ENCODE results near the gene SMPD4.
"Not testable (repeated sequence)": the region's sequence is repeated elsewhere in the genome, so short reads cannot be mapped to it uniquely, and the experiment has no call there.

SMPD4 gene

DNA sequence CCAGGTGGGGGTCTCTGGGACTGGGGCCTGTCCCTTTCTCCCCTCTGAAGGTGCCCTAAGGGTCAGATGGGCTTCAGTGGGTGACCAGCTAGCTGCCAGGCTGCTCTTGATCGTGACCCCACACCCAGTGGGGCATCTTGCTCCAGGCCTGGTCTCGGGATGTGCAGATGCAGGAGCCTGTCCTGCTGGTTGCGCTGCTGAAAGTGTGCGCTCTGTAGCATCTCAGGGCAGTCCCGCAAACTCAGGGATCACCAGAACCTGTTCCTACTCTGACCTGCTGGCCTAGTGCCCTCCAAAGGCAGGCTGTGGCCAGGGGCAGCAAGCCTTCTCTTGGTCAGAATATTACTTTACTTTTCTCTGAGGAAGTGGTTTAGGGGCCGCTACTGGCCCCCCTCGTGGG lies 40.9 kb downstream of the SMPD4 start:
- FAIRE-seq, result not testable (repeated sequence)

DNA sequence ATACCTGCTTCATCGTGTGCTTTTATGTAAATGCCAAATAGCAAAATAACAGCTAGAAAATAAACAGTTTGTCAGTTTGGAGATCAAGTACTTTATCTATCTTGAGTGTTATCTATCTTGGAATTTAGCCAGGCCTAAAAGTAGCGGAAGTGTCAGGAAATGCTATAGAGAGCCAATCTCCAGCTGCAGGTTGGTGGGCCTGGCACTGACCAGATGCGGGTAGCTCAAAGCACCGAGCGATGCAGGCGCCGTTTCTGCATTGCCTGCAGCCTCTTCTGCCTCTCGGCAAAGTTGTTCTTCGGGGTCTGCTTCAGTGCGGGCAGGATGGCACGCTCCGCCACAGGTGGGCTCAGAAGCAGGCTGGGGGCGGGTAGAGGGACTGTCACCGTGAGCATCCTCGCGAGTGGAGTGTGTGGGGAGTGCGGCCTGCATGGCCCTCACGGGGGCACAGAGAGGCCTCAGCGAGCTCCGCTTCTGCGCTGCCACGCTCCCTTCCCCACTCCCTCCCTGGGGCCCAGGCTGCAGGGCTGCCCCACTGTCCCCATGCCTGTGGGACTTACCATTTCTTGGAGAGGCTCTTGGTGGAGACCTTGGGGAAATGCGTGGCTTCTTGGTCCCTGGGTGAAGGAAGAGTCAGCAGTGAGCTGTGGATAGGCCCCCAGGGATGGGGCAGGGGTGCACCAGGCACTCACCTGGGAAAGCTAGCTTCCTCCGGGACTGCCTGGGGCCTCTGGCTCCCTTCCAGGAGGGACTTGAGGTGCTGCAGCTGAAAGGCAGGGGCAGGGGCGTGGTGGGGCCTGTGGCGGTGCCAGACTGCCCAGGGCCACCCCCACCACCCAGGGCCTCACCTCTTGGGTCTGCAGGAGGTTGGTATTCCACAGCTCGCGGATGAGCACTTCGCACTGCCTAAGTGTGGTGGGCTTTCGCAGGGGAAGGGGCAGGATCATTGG lies 41.8 kb downstream of the SMPD4 start:
- not testable (repeated sequence) for FAIRE-seq

DNA sequence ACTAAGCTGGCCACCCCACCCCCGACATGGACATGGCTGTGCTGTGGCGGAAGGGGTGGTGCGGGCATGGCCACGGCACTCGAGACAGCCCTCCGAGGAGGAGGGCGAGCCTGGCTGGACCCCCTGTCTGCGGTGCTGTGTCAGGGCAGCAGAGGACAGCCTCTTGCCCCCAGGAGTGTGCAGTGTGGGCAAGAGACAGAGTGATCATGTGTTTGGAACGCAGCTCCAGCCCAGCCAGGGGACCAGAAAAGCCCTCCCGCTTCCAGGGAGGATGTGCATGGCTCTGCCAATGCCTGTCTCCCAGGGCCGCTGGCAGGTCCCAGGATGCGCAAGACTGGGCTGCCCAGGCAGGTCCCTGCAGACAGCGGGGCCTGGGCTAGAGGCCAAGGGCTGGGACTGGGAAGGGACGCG lies 42.6 kb downstream of the SMPD4 start:
- not testable (repeated sequence) for FAIRE-seq

DNA sequence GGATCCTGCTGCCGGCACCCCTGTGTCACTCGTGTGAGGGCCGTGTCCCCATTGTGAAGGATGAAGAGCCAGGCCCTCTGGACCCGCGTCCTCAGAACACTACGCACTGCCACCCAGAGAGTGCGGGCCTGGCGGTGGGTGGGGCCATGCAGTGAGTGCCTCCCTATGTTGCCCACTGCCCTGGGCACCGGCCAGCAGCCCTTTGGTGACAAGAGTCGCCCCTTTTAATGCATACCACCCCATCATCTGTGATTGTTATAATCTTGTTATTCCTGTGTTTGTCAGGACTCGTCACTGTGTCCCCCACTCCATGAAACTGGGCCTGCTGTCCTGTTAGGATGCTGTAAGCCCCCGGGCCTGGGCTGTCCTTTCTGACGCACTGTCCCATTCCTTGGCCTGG lies 43.1 kb downstream of the SMPD4 start:
- not testable (repeated sequence) for FAIRE-seq

DNA sequence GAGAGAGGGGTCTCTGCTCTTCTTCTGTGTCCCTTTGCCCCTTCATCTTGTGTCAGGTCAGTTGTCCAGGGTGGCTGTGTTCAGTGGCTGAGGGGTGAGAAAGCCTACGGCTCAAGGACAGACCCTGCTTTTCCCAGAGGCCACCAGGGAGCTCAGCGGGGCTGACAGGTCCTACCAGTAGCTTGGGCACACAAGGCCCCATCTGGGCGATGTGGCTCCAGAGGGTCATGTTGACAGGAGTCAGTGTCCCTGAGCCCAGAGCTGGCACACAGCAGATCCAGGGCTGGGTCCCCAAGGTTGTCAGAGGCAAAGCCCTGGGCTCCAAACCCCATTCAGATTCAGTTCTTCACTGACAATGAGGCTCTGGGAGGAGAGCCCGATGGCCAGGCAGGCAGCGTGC lies 44.3 kb downstream of the SMPD4 start:
- not testable (repeated sequence) for FAIRE-seq

DNA sequence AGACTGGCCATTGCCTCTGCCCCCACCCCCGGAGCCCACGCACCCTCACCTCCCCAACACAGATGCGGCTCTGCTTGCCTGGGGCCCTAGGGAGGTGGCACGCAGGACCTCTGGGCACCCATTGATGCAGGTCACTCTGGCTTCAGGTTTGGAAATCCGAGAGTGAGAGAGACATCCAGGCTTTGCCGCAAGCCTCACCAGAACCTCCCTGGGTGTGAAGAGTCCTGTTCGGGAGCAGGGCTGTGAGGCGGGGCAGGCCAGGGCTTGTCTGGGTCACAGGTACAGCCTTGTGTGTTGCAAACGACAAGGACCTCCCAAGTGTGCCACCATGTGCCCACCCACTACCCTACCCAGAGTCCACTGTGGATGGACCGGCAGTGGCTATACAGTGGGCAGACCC lies 44.9 kb downstream of the SMPD4 start:
- not testable (repeated sequence) for FAIRE-seq

DNA sequence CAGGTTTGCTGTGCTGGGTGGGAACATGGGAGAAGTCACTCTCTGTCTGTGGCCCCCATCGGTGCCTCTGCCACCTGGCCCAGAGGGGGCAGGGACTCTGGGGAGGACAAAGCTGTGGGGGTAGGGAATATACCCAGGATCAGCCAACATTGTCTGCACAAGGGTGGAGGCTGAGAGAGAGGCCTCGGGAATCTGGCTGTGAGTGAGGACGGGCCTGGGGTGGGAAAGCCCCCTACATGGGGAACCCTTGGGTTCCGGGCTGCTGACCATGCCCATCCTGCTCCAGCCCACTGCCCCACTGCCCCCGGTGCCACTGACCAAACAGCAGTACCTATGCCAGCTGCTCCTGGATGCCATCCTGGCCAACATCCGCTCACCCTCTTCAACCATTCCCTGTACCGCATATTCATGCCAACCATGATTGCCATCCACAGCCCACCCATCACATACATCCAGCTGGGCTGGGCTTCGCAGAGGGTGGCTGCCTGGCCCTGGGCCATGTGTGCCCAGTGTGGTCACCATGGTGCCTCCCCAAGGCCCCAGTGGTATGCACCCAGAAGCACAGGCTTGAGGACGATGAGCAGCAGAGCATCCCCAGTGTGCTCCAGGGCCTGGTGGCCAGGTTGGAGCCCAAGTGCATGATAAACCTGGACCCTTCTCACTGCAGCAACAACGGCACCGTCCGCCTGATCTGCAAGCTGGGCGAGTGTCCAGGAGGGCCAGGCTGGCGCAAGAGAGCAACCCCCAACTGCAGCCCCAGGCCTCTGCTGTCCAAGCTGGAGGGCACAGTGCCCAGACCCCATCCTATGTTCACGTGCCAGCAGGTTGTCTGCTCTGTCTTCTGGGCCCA lies 45.5 kb downstream of the SMPD4 start:
- FAIRE-seq, result no peak

DNA sequence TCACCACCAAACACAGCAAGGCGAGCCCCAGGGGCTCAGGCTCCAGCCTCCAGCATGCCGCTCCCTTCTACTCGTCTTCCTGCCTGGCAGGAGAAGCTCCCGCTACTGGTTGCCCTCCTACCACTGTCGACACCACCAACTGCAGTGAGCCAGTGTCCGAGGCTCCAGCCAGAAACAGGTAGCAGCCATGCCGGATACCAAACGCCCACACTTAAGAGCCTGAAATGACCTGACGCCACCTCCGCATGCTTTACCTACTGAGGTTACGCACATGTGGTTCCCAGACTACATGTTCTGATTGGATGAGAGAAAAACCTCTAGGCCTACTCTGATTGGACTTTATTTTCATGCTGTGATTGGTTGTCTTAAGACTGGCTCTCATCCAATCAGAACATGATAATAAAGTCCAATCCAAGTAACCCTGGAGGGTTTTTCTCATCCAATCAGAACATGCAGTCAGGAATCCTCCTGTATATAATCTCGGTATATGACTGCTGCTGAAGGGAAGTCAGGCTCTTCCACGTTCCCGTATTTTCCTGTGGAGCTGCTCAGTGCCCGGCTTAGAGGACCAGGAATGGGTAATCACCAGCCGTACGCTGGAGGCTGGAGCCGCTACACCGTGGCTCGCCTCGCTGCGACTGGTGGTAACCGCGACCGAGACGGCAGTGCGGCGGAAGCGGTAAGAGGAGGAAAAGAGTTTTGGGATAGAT lies 52.1 kb downstream of the SMPD4 start, which contains the start of gene POTEF:
Gene POTEF, minus strand, starts transcription at position 103 of the 710 bp plus-strand sequence. CDS start 8,707 bp downstream, outside the sequence.
- not testable (repeated sequence) for FAIRE-seq

DNA sequence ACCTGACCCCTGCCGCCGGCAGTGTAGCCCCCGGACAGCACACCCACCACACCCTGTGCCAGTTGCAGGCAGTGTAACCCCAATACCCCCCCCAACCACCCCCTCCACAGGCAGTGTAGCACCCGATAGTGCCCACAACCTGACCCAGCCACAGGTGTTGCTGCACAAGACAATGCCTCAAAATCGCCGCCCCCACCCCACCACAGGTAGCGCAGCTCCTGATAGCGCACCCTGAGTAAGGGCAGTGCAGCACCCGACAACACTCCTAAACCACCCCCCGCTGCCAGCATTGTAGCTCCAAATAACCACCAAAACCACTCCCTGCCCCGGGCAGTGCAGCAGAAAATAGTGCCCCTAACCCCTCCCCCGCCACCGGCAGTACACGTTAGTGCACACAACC lies 52.9 kb downstream of the SMPD4 start:
- not testable (repeated sequence) for FAIRE-seq

DNA sequence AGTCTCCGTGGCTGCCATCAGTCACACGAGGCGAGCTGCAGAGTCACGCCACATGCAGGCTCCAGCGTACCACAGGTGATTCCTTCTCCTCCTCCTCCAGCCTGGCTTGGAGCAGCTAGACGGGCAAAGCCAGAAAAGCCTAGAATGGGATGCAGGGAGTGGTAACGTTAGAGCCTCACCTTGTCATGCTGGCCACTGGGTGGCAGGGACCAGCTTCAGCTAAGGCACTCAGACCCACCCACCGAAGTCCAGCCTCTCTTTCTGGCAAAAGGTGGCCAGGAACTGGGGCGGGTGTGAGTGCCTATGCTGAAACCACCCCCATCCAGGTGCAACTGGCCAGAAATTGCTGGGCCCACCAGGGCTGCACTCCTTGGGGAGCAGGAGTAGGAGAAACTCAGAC lies 53.7 kb downstream of the SMPD4 start:
- FAIRE-seq, result not testable (repeated sequence)

DNA sequence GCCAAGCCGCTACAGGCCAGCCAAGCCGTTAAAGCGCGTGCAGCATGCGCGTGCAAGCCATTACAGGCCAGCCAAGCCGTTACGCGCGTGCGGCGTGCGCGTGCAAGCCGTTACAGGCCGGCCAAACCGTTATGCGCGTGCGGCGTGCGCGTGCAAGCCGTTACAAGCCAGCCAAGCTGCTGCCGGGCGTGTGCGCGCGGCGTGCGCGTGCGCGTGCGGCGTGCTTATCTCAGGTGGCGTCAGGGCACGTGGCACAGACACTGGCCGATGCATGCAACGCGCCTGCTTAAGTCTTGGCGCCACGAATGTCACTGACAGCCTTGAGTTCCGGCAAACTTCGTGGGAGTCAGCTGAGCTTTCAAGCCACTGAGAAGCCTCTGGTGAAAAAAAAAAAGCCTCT lies 60.5 kb downstream of the SMPD4 start:
- not testable (repeated sequence) for FAIRE-seq

DNA sequence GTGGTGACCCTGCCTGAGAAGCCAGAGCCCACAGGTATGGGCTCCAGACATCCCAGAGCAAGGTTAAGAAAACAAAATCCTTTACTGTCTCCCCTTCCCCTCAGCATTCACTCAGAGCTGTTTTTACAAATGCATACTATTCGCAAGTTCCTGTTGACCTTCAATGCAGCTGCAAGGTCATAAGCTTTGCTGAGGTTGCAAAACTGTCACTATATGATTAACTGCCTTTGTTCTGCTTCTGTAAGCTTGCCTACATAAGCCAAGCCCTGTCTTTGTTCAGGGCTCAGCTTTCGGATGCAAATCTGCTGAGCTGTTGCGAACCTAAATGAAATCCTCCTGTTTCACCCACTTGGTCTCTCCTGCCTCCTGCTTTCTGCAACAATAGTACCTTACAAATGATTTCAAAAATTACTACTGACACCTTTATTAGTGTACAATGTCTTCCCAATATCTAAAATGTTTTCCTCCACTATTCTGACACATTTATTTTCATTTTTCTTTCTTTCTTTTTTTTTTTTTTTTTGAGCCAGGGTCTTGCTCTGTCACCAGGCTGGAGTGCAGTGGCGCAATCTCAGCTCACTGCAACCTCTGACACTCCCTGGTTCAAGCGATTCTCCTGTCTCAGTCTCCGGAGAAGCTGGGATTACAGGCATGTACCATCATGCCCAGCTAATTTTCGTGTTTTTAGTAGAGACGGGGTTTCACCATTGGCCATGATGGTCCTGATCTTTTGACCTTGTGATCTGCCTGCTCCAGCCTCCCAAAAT lies 78.6 kb downstream of the SMPD4 start:
- not testable (repeated sequence) for FAIRE-seq

Measured in endometrium (tissue), 2 donors.